Smooth muscle cell (in vitro differentiated cells): ENCODE results near the gene TFAM. TPM values are rescaled to one million over a fixed set of nuclear protein-coding genes. Genes with fewer than 3 reads are reported as not detected.

Source experiments
- DNase-seq: peaks from one replicate; lab custom pipeline; 2025; ENCODE audit not compliant: unreplicated experiment; lab: John Stamatoyannopoulos, UW
- H2AFZ ChIP-seq: fragments of 200-600 bp; sonication (generic); 2 replicates; pipeline ENCODE4 v1.6.0; 2016; ENCODE audit warnings: antibody characterized with exemption, low read depth, mild to moderate bottlenecking
- H3F3A ChIP-seq: fragments of 200-600 bp; sonication (generic); 2 replicates; pipeline ENCODE4 v1.6.0; 2017; ENCODE audit warnings: antibody characterized with exemption, low read depth
- H3K27ac ChIP-seq: fragments of 200-600 bp; sonication (generic); 2 replicates; pipeline ENCODE4 v1.5.1; 2016; ENCODE audit warnings: low read depth, mild to moderate bottlenecking
- H3K27me3 ChIP-seq: fragments of 200-600 bp; sonication (generic); 2 replicates; pipeline ENCODE4 v1.6.1; 2016; ENCODE audit warnings: low read depth, mild to moderate bottlenecking
- H3K36me3 ChIP-seq: fragments of 200-600 bp; sonication (generic); 2 replicates; pipeline ENCODE4 v1.5.1; 2016; ENCODE audit warnings: low read depth
- H3K4me1 ChIP-seq: fragments of 200-600 bp; sonication (generic); 2 replicates; pipeline ENCODE4 v1.5.1; 2016; ENCODE audit warnings: low read depth
- H3K4me2 ChIP-seq: fragments of 200-600 bp; sonication (generic); 2 replicates; pipeline ENCODE4 v1.6.0; 2016; ENCODE audit warnings: mild to moderate bottlenecking
- H3K4me3 ChIP-seq: fragments of 200-600 bp; sonication (generic); 2 replicates; pipeline ENCODE4 v1.5.1; 2016; ENCODE audit warnings: mild to moderate bottlenecking
- H3K79me2 ChIP-seq: fragments of 200-600 bp; sonication (generic); 2 replicates; pipeline ENCODE4 v1.6.0; 2016; ENCODE audit warnings: low read depth, mild to moderate bottlenecking
- H3K9ac ChIP-seq: fragments of 200-600 bp; sonication (generic); 2 replicates; pipeline ENCODE4 v1.6.0; 2016; ENCODE audit warnings: low read depth
- H3K9me3 ChIP-seq: fragments of 200-600 bp; sonication (generic); replicated peaks from 2 replicates; pipeline ENCODE4 v1.5.1; 2016; ENCODE audit warnings: low read depth
- H4K20me1 ChIP-seq: fragments of 200-600 bp; sonication (generic); 2 replicates; pipeline ENCODE4 v1.6.0; 2016; ENCODE audit warnings: low read depth
- WGBS: methylation state at CpG from one replicate; pipeline ENCODE4 v1.1.7; 2016; ENCODE audit warnings: low lambda C conversion rate; 5-methylcytosine and 5-hydroxymethylcytosine counted together
- polyA plus RNA-seq: library from polyadenylated mRNA; unstranded; fragments of >200 nt; fragmentation: Nextera tagmentation; extraction: Ambion mirVana; gene quantifications from 2 replicates; pipeline ENCODE4 v1.2.1, GENCODE V29; 2016
- total RNA-seq: library from RNA; depleted of rRNA; stranded (reverse); fragments of >200 nt; gene quantifications from 2 replicates; pipeline ENCODE4 v1.2.3, GENCODE V29; 2014
- TF ChIP-seq, protein P1 (sequence below): fragments of 200-600 bp; sonication (generic); IDR thresholded peaks from 2 replicates; pipeline ENCODE4 v1.5.1; 2017; ENCODE audit warnings: borderline replicate concordance, mild to moderate bottlenecking, antibody characterized with exemption; ENCODE audit not compliant: insufficient read depth, poor library complexity, severe bottlenecking

Gene TFAM
- total and polyA plus RNA-seq, 2 experiments from 2014 or later, result 14.5 to 21.0 TPM

GRCh38 chr10:58444321-58444720 lies 59.1 kb downstream of the TFAM start:
- H3K27me3 ChIP-seq, result no peaks in the 10 kb centered on the region
- no peaks in the 10 kb centered on the region for H3K79me2 ChIP-seq
- H3K9me3 ChIP-seq, result no peaks in the 10 kb centered on the region
- H3K9ac ChIP-seq, result no peak overlapping the region
- no peaks in the 10 kb centered on the region for H4K20me1 ChIP-seq
- no peak overlapping the region for H3K4me3 ChIP-seq
- 63% methylated on average over 3 of the region's 3 CpGs for whole genome bisulfite sequencing
- DNase-seq, result no peak
- no peak overlapping the region for H3K27ac ChIP-seq
- no peak overlapping the region for H2AFZ ChIP-seq
- H3K36me3 ChIP-seq, result no peaks in the 10 kb centered on the region
- no peaks in the 10 kb centered on the region for H3F3A ChIP-seq
- no peaks in the 10 kb centered on the region for H3K4me1 ChIP-seq
- TF ChIP-seq, protein P1, sequence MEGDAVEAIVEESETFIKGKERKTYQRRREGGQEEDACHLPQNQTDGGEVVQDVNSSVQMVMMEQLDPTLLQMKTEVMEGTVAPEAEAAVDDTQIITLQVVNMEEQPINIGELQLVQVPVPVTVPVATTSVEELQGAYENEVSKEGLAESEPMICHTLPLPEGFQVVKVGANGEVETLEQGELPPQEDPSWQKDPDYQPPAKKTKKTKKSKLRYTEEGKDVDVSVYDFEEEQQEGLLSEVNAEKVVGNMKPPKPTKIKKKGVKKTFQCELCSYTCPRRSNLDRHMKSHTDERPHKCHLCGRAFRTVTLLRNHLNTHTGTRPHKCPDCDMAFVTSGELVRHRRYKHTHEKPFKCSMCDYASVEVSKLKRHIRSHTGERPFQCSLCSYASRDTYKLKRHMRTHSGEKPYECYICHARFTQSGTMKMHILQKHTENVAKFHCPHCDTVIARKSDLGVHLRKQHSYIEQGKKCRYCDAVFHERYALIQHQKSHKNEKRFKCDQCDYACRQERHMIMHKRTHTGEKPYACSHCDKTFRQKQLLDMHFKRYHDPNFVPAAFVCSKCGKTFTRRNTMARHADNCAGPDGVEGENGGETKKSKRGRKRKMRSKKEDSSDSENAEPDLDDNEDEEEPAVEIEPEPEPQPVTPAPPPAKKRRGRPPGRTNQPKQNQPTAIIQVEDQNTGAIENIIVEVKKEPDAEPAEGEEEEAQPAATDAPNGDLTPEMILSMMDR, result no peak
- H3K4me2 ChIP-seq, result no peak overlapping the region

DNA sequence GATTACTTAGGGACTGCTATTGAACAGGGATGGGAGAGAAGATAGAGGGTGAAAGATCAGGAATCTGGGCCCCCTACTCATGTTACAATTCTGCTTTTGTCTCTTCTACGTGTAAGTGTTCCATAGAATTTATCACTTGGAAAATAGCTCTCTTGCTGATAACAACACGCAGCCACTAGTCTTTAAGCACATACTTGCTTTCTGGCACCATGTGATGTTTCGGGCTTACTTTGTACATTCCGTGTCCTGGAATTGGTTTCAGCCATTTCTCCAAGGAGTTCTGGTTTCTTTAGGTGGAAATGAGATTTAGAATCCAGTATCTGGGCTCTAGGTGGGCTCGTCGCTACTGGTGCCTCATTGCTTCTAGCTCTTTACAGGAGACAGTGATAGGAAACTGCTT lies 59.7 kb downstream of the TFAM start:
- Histone ChIP-seq H3K4me1 (no peaks in the 10 kb centered on the region), H2AFZ (peak overlapping the region; percentile 35), H3K27ac (no peak overlapping the region), H3K9ac (no peak overlapping the region), H3K79me2 (no peaks in the 10 kb centered on the region), H4K20me1 (no peaks in the 10 kb centered on the region), H3F3A (no peaks in the 10 kb centered on the region), H3K4me3 (no peak overlapping the region), H3K9me3 (no peaks in the 10 kb centered on the region), H3K4me2 (peak overlapping the region; percentile 38), H3K36me3 (no peaks in the 10 kb centered on the region), H3K27me3 (no peaks in the 10 kb centered on the region)
- WGBS, result 57% methylated on average over 6 of the region's 6 CpGs
- DNase-seq, result no peak
- TF ChIP-seq, protein P1, result no peak

DNA sequence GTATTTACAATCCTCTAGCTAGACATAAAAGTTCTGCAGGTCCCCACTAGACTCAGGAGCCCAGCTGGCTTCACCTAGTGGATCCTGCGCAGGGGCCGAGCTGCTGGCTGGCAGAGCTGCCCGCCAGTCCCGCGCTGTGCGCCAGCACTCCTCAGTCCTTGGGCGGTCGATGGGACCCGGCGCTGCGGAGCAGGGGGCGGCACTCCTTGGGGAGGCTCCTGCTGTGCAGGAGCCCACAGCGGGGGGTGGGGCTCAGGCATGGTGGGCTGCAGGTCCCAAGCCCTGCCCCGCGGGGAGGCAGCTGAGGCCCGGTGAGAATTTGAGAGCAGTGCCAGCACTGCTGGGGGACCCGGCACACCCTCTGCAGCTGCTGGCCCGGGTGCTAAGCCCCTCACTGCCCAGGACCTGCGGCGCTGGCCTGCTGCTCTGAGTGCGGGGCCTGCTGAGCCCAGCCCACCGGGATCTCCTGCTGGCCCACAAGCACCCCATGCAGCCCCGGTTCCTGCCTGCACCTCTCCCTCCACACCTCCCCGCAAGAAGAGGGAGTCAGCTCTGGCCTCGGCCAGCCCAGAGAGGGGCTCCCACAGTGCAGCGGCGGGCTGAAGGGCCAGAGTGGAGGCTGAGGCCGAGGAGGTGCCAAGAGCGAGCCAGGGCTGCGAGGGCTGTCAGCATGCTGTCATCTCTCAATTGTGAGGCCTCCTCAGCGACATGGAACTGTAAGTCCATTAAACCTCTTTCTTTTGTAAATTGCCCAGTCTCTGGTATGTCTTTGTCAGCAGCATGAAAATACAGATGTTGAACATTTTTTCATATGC lies 63.1 kb downstream of the TFAM start:
- no peak for DNase-seq
- 97% methylated on average over 27 of the region's 31 CpGs for WGBS
- no peak overlapping the region for H2AFZ ChIP-seq
- H3K79me2 ChIP-seq, result no peaks in the 10 kb centered on the region
- H3F3A ChIP-seq, result no peaks in the 10 kb centered on the region
- no peaks in the 10 kb centered on the region for H3K9me3 ChIP-seq
- no peaks in the 10 kb centered on the region for H3K27me3 ChIP-seq
- no peak overlapping the region for H3K4me3 ChIP-seq
- H3K4me1 ChIP-seq, result no peaks in the 10 kb centered on the region
- H3K27ac ChIP-seq, result no peak overlapping the region
- H3K4me2 ChIP-seq, result no peak overlapping the region
- H3K9ac ChIP-seq, result no peak overlapping the region
- no peaks in the 10 kb centered on the region for H3K36me3 ChIP-seq
- TF ChIP-seq, protein P1, result no peak
- H4K20me1 ChIP-seq, result no peaks in the 10 kb centered on the region

Other genes starting within 250 kb of the TFAM start
- gene IPMK, start 117.5 kb upstream of the TFAM start, total RNA-seq, result 9.2 and 12.1 TPM in 2 replicates
- 1.9 TPM in 2 replicates for gene IPMK, start 117.5 kb upstream of the TFAM start, polyA plus RNA-seq
- gene CISD1, start 116.2 kb upstream of the TFAM start, total RNA-seq, result 14.2 and 14.4 TPM in 2 replicates
- 37.4 and 55.4 TPM in 2 replicates for gene CISD1, start 116.2 kb upstream of the TFAM start, polyA plus RNA-seq
- 24.5 and 31.3 TPM in 2 replicates for gene UBE2D1, start 50.4 kb upstream of the TFAM start, total RNA-seq
- 19.0 and 19.2 TPM in 2 replicates for gene UBE2D1, start 50.4 kb upstream of the TFAM start, polyA plus RNA-seq
- gene BICC1, start 127.5 kb downstream of the TFAM start, total RNA-seq, result 23.0 and 31.8 TPM in 2 replicates
- 7.5 and 7.9 TPM in 2 replicates for gene BICC1, start 127.5 kb downstream of the TFAM start, polyA plus RNA-seq